ENCODE measurements around the gene DCP1A. TPM values are rescaled to one million over a fixed set of nuclear protein-coding genes. Genes with fewer than 3 reads are reported as not detected.

The DCP1A gene
- total RNA-seq, 2 experiments from 2014 or later = 29.9 to 32.0 TPM

GRCh38 chr3:53242155-53242554, 105.2 kb downstream of the DCP1A start:
- DNase-seq = no peak
- ATAC-seq = no peak
- intact Hi-C loops (cut with micrococcal nuclease) = no loop called here
- Mint-ChIP-seq H3K36me3 (ENCODE audit: low read depth) (peaks cover 31% of the 10 kb centered on the region), H3K9me3 (no peaks in the 10 kb centered on the region), H3K27ac (no peak overlapping the region), H3K4me3 (no peak overlapping the region), H3K27me3 (no peaks in the 10 kb centered on the region), H3K4me1 (ENCODE audit: low read depth) (peaks cover 10% of the 10 kb centered on the region)
- ChIA-PET POLR2A (interaction anchor here (5.0 kb wide), 1 partner anchor 11 kb away, joined by 20 read pairs; no protein-coding TSS in a partner anchor), CTCF (no interaction called here)
- no peak for TF ChIP-seq CTCF (IDR thresholded peaks at IDR 0.05)

- intact Hi-C loops (cut with micrococcal nuclease) = no loop called here
- TF ChIP-seq CTCF (IDR thresholded peaks at IDR 0.05) = no peak
- Mint-ChIP-seq H3K36me3 (ENCODE audit: low read depth) (peaks cover 32% of the 10 kb centered on the region), H3K27ac (no peak overlapping the region), H3K9me3 (no peaks in the 10 kb centered on the region), H3K27me3 (no peaks in the 10 kb centered on the region), H3K4me1 (ENCODE audit: low read depth) (peaks cover 10% of the 10 kb centered on the region), H3K4me3 (no peak overlapping the region)
- DNase-seq (no peak), ATAC-seq (no peak)
- ChIA-PET CTCF (no interaction called here), POLR2A (interaction anchor here (5.0 kb wide), 1 partner anchor 12 kb away, joined by 20 read pairs; no protein-coding TSS in a partner anchor)
Observed at GRCh38 chr3:53240989-53241972, 106.1 kb downstream of the DCP1A start.

GRCh38 chr3:53239800-53240199, 107.5 kb downstream of the DCP1A start:
- ChIA-PET POLR2A (interaction anchor here (5.0 kb wide), 1 partner anchor 14 kb away, joined by 20 read pairs; no protein-coding TSS in a partner anchor), CTCF (no interaction called here)
- H3K27me3 Mint-ChIP-seq = no peaks in the 10 kb centered on the region
- H3K27ac Mint-ChIP-seq = no peak overlapping the region
- intact Hi-C loops (cut with micrococcal nuclease) = no loop called here
- H3K36me3 Mint-ChIP-seq (ENCODE audit: low read depth) = peaks cover 29% of the 10 kb centered on the region
- no peak overlapping the region for H3K4me3 Mint-ChIP-seq
- ATAC-seq = no peak
- DNase-seq = no peak
- TF ChIP-seq CTCF (IDR thresholded peaks at IDR 0.05) = no peak
- H3K9me3 Mint-ChIP-seq = no peaks in the 10 kb centered on the region
- H3K4me1 Mint-ChIP-seq (ENCODE audit: low read depth) = peaks cover 8% of the 10 kb centered on the region

GRCh38 chr3:53238886-53239285, 108.5 kb downstream of the DCP1A start:
- Mint-ChIP-seq H3K27me3 (no peaks in the 10 kb centered on the region), H3K9me3 (no peaks in the 10 kb centered on the region), H3K36me3 (ENCODE audit: low read depth) (peaks cover 32% of the 10 kb centered on the region), H3K27ac (no peak overlapping the region), H3K4me1 (ENCODE audit: low read depth) (peaks cover 7% of the 10 kb centered on the region), H3K4me3 (no peak overlapping the region)
- intact Hi-C loops (cut with micrococcal nuclease) = no loop called here
- ChIA-PET CTCF (no interaction called here), POLR2A (interaction anchor here (1.3 kb wide), 2 partner anchors 9 to 16 kb away, joined by 3 to 4 read pairs; no protein-coding TSS in a partner anchor)
- no peak for TF ChIP-seq CTCF (IDR thresholded peaks at IDR 0.05)
- no peak for ATAC-seq
- DNase-seq = no peak
